HEK293 (cell line): Measurements from ENCODE around the gene ZNF324.
A peak's percentile ranks its signal among the peaks of the same experiment; 100 is the strongest.

ENCODE experiments used
- EGR2 ChIP-seq: fragments of 450-650 bp; formaldehyde crosslinking; IDR thresholded peaks from 2 replicates; pipeline ENCODE4 v1.5.1; 2016; ENCODE audit warnings: low read depth, missing biosample characterization, missing genetic modification characterization
- FEZF1 ChIP-seq: fragments of 450-650 bp; formaldehyde crosslinking; IDR thresholded peaks from 2 replicates; pipeline ENCODE4 v1.5.1; 2016; ENCODE audit warnings: missing biosample characterization, missing genetic modification characterization
- GLIS1 ChIP-seq: fragments of 450-650 bp; formaldehyde crosslinking; IDR thresholded peaks from 2 replicates; pipeline ENCODE4 v1.5.1; 2016; ENCODE audit warnings: missing biosample characterization, missing genetic modification characterization
- HOXC10 ChIP-seq: sonication (generic); formaldehyde crosslinking; IDR thresholded peaks from 2 replicates; pipeline ENCODE4 v1.8.1; 2023; ENCODE audit warnings: mild to moderate bottlenecking, missing genetic modification reagents
- KLF1 ChIP-seq: fragments of 450-650 bp; formaldehyde crosslinking; IDR thresholded peaks from 2 replicates; pipeline ENCODE4 v1.5.1; 2016; ENCODE audit warnings: missing biosample characterization, missing genetic modification characterization
- KLF7 ChIP-seq: fragments of 450-650 bp; formaldehyde crosslinking; IDR thresholded peaks from 2 replicates; pipeline ENCODE4 v1.5.1; 2016; ENCODE audit warnings: missing biosample characterization, missing genetic modification characterization, borderline replicate concordance
- KLF9 ChIP-seq: fragments of 450-650 bp; formaldehyde crosslinking; IDR thresholded peaks from 2 replicates; pipeline ENCODE4 v1.5.1; 2016; ENCODE audit warnings: missing biosample characterization, missing genetic modification characterization, low read depth
- PATZ1 ChIP-seq: fragments of 450-650 bp; formaldehyde crosslinking; IDR thresholded peaks from 2 replicates; pipeline ENCODE4 v1.5.1; 2016; ENCODE audit warnings: missing biosample characterization, missing genetic modification characterization
- PBX3 ChIP-seq: sonication (generic); formaldehyde crosslinking; IDR thresholded peaks from 2 replicates; pipeline ENCODE4 v1.8.1; 2022; ENCODE audit warnings: mild to moderate bottlenecking, moderate library complexity, missing genetic modification reagents
- PRDM6 ChIP-seq: fragments of 450-650 bp; formaldehyde crosslinking; IDR thresholded peaks from 2 replicates; pipeline ENCODE4 v1.5.1; 2017; ENCODE audit warnings: missing biosample characterization, missing genetic modification characterization
- REST ChIP-seq: fragments of 450-650 bp; formaldehyde crosslinking; IDR thresholded peaks from 2 replicates; pipeline ENCODE4 v1.5.1; 2016; ENCODE audit warnings: missing biosample characterization, missing genetic modification characterization
- TRIM28 ChIP-seq: IDR thresholded peaks from 2 replicates; pipeline ENCODE4 v1.6.1; 2011; ENCODE audit warnings: low read length, control low read depth, borderline replicate concordance
- ZBTB17 ChIP-seq: fragments of 450-650 bp; formaldehyde crosslinking; IDR thresholded peaks from 2 replicates; pipeline ENCODE4 v1.5.1; 2016; ENCODE audit warnings: missing biosample characterization, missing genetic modification characterization
- ZBTB20 ChIP-seq: fragments of 450-650 bp; formaldehyde crosslinking; IDR thresholded peaks from 2 replicates; pipeline ENCODE4 v1.5.1; 2016; ENCODE audit warnings: missing biosample characterization, missing genetic modification characterization
- ZFHX2 ChIP-seq: fragments of 450-650 bp; formaldehyde crosslinking; conservative IDR thresholded peaks from 2 replicates; pipeline ENCODE4 v1.5.1; 2016; ENCODE audit warnings: missing biosample characterization, missing genetic modification characterization
- ZNF18 ChIP-seq: fragments of 450-650 bp; formaldehyde crosslinking; IDR thresholded peaks from 2 replicates; pipeline ENCODE4 v1.5.1; 2016; ENCODE audit warnings: missing biosample characterization, missing genetic modification characterization
- ZNF248 ChIP-seq: fragments of 450-650 bp; formaldehyde crosslinking; IDR thresholded peaks from 2 replicates; pipeline ENCODE4 v1.5.1; 2017; ENCODE audit warnings: missing biosample characterization, missing genetic modification characterization
- ZNF423 ChIP-seq: fragments of 450-650 bp; formaldehyde crosslinking; IDR thresholded peaks from 2 replicates; pipeline ENCODE4 v1.5.1; 2016; ENCODE audit warnings: missing biosample characterization, missing genetic modification characterization
- ZNF449 ChIP-seq: fragments of 450-650 bp; formaldehyde crosslinking; IDR thresholded peaks from 2 replicates; pipeline ENCODE4 v1.5.1; 2017; ENCODE audit warnings: missing biosample characterization, mild to moderate bottlenecking, missing genetic modification characterization, moderate library complexity
- ZNF692 ChIP-seq: fragments of 450-650 bp; formaldehyde crosslinking; IDR thresholded peaks from 2 replicates; pipeline ENCODE4 v1.5.1; 2016; ENCODE audit warnings: missing biosample characterization, missing genetic modification characterization
- ZNF76 ChIP-seq: fragments of 450-650 bp; formaldehyde crosslinking; IDR thresholded peaks from 2 replicates; pipeline ENCODE4; 2016; ENCODE audit warnings: low read depth, missing biosample characterization, missing genetic modification characterization, borderline replicate concordance
- ZNF777 ChIP-seq: fragments of 450-650 bp; formaldehyde crosslinking; IDR thresholded peaks from 2 replicates; pipeline ENCODE4 v1.5.1; 2017; ENCODE audit warnings: missing biosample characterization, missing genetic modification characterization, borderline replicate concordance
- ZNF843 ChIP-seq: fragments of 450-650 bp; formaldehyde crosslinking; IDR thresholded peaks from 2 replicates; pipeline ENCODE4 v1.5.1; 2016; ENCODE audit warnings: missing biosample characterization, missing genetic modification characterization
- ZSCAN30 ChIP-seq: fragments of 450-650 bp; IDR thresholded peaks from 2 replicates; pipeline ENCODE4 v1.5.1; 2018; ENCODE audit warnings: missing biosample characterization, mild to moderate bottlenecking, missing genetic modification characterization, moderate library complexity

ZNF324 gene

GRCh38 chr19:58466760-58467589, at the start of gene ZNF324 (continued):
- TF ChIP-seq ZBTB17 (tag by site-specific recombination) (0 out of 2 replicates have a peak, but pooled peaks have one; percentile 25), TRIM28 (no peak), KLF7 (no peak), ZSCAN30 (peak; percentile 45; the same call in 1 of the 2 replicates), ZNF777 (tag by site-specific recombination) (peak; percentile 87), EGR2 (tag by site-specific recombination) (peak; percentile 49), PBX3 (CRISPR knock-in tag) (peak; percentile 92), ZNF248 (no peak), ZNF449 (tag by site-specific recombination) (no peak), KLF1 (tag by site-specific recombination) (peak; percentile 36; the same call in 1 of the 2 replicates), KLF9 (tag by site-specific recombination) (peak; percentile 74), HOXC10 (CRISPR knock-in tag) (peak; percentile 73), ZNF692 (tag by site-specific recombination) (peak; percentile 52; the same call in 1 of the 2 replicates), REST (tag by site-specific recombination) (no peak), ZNF76 (tag by site-specific recombination) (peak; percentile 65), ZBTB20 (tag by site-specific recombination) (peak; percentile 63; the same call in 1 of the 2 replicates), ZFHX2 (tag by site-specific recombination) (peak; percentile 72), ZNF18 (tag by site-specific recombination) (no peak), PRDM6 (tag by site-specific recombination) (no peak), FEZF1 (tag by site-specific recombination) (peak; percentile 87), ZNF423 (tag by site-specific recombination) (peak; percentile 71; the same call in 1 of the 2 replicates), GLIS1 (peak; percentile 89), PATZ1 (peak; percentile 39; the same call in 1 of the 2 replicates), ZNF843 (tag by site-specific recombination) (peak; percentile 49; the same call in 1 of the 2 replicates)
